Stimulated activated CD4-positive, alpha-beta T cell treated with anti-CD3 and anti-CD28 coated beads, Interleukin-12 subunit alpha, Interleukin-12 subunit beta, amount 100 ng/mL, for 24 hours (primary cell): Measurements from ENCODE around the gene CIB2.

Source experiments
- DNase-seq, 2 experiments: peaks; one replicate each; pipeline ENCODE4 v3.0.0-alpha.2; 2020; ENCODE audit warnings: low read depth in 2 of 2

The CIB2 gene

GRCh38 chr15:78107471-78107870 lies 23.8 kb downstream of the CIB2 start:
- DNase-seq = no peak

- DNase-seq = no peak
Measured at GRCh38 chr15:78105476-78106241, 25.6 kb downstream of the CIB2 start.

GRCh38 chr15:78104566-78105475 lies 26.4 kb downstream of the CIB2 start:
- no peak for DNase-seq

GRCh38 chr15:78104119-78104479 lies 27.1 kb downstream of the CIB2 start:
- no peak for DNase-seq

- DNase-seq = peak; percentile 17 to 42
Measured at GRCh38 chr15:78103406-78104118, 27.7 kb downstream of the CIB2 start.

GRCh38 chr15:78102741-78103140 lies 28.5 kb downstream of the CIB2 start:
- no peak for DNase-seq

- DNase-seq = no peak
Measured at GRCh38 chr15:78102211-78102610, 29.0 kb downstream of the CIB2 start.

GRCh38 chr15:78101423-78102105 lies 29.7 kb downstream of the CIB2 start:
- no peak for DNase-seq

- no peak for DNase-seq
Measured at GRCh38 chr15:78100886-78101285, 30.4 kb downstream of the CIB2 start.

- DNase-seq = no peak
Measured at GRCh38 chr15:78098131-78098755, 33.0 kb downstream of the CIB2 start.

- no peak for DNase-seq
Measured at GRCh38 chr15:78097667-78098066, 33.6 kb downstream of the CIB2 start.

GRCh38 chr15:78093242-78094020 lies 37.8 kb downstream of the CIB2 start:
- no peak for DNase-seq

GRCh38 chr15:78092261-78093041 lies 38.8 kb downstream of the CIB2 start, which contains the start of gene SH2D7:
Gene SH2D7 (plus strand): TSS chr15:78092561. CDS start chr15:78092585, 24 bp downstream.
- DNase-seq = no peak

GRCh38 chr15:78090422-78091063 lies 40.7 kb downstream of the CIB2 start:
- no peak for DNase-seq

GRCh38 chr15:78088773-78089080 lies 42.5 kb downstream of the CIB2 start:
- DNase-seq = no peak

- no peak for DNase-seq
Measured at GRCh38 chr15:78087951-78088772, 43.1 kb downstream of the CIB2 start.

- no peak for DNase-seq
Measured at GRCh38 chr15:78085928-78086327, 45.3 kb downstream of the CIB2 start.

GRCh38 chr15:78084449-78084750 lies 46.8 kb downstream of the CIB2 start:
- no peak for DNase-seq
